ENCODE data around the gene USP43. TPM values are rescaled to one million over a fixed set of nuclear protein-coding genes. Genes with fewer than 3 reads are reported as not detected.
"Not testable (repeated sequence)": the region's sequence is repeated elsewhere in the genome, so short reads cannot be mapped to it uniquely, and the experiment has no call there.

USP43 gene
- 2.1 and 2.9 TPM in 2 replicates for total RNA-seq (2014; rRNA removed; shearing (Covaris generic))

GRCh38 chr17:9644910-9645751, at the start of gene USP43:
Gene USP43, plus strand, starts transcription at chr17:9645517. Its CDS starts 116 bp downstream, at chr17:9645633.
- Histone ChIP-seq H3K36me3 (no peaks in the 10 kb centered on the region), H3K4me1 (replicated peaks) (peaks cover 42% of the 10 kb centered on the region), H3K27me3 (replicated peaks) (no peaks in the 10 kb centered on the region), H3K27ac (peak within 1 kb of the TSS; percentile 57), H3K9me3 (replicated peaks) (0 out of 2 replicates have a peak, but pooled peaks cover 3% of the 10 kb centered on the region), H3K4me3 (peak within 1 kb of the TSS; percentile 83)
- DNase-seq (ENCODE audit: low read depth in 1 of 2, low spot score in 2 of 2) = peak; percentile 51 to 68

GRCh38 chr17:9597638-9598037, 47.7 kb upstream of the USP43 start:
- H3K27ac ChIP-seq; H3K4me1 ChIP-seq (replicated peaks); H3K36me3 ChIP-seq; H3K9me3 ChIP-seq (replicated peaks); H3K4me3 ChIP-seq; DNase-seq (ENCODE audit: low read depth in 1 of 2, low spot score in 2 of 2); H3K27me3 ChIP-seq (replicated peaks): not testable (repeated sequence)

GRCh38 chr17:9598661-9599060, 46.7 kb upstream of the USP43 start:
- Histone ChIP-seq H3K4me1 (replicated peaks) (no peaks in the 10 kb centered on the region), H3K27ac (no peak overlapping the region), H3K4me3 (no peak overlapping the region), H3K27me3 (replicated peaks) (no peaks in the 10 kb centered on the region), H3K9me3 (replicated peaks) (no peaks in the 10 kb centered on the region), H3K36me3 (no peaks in the 10 kb centered on the region)
- no peak for DNase-seq (ENCODE audit: low read depth in 1 of 2, low spot score in 2 of 2)

- H3K4me3 ChIP-seq; H3K36me3 ChIP-seq; H3K27me3 ChIP-seq (replicated peaks); H3K4me1 ChIP-seq (replicated peaks); DNase-seq (ENCODE audit: low read depth in 1 of 2, low spot score in 2 of 2); H3K27ac ChIP-seq; H3K9me3 ChIP-seq (replicated peaks): not testable (repeated sequence)
Observed at GRCh38 chr17:9604583-9604982, 40.7 kb upstream of the USP43 start.

DNA sequence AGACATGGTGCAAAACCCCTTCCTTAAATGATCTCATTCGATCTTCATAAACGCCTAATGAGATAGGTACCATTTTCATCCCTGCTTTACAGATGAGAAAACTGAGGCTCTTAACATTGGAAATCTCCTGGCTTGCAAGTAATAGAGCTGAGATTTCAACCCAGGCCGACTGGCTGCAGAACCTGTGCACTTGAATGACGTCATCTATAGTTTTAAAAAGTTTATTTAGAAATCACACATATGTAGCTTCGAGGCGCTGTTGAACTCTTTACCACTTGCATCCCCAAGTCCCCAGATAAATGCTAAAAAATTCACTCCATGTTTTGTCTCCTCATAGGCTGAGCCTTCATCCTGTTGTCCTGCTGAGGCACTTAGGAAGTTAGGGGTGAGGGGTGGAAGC, 38.9 kb upstream of the USP43 start:
- DNase-seq (ENCODE audit: low read depth in 1 of 2, low spot score in 2 of 2) = no peak
- Histone ChIP-seq H3K27me3 (replicated peaks) (no peaks in the 10 kb centered on the region), H3K4me3 (no peak overlapping the region), H3K27ac (no peak overlapping the region), H3K4me1 (replicated peaks) (no peaks in the 10 kb centered on the region), H3K36me3 (no peaks in the 10 kb centered on the region), H3K9me3 (replicated peaks) (no peaks in the 10 kb centered on the region)

DNA sequence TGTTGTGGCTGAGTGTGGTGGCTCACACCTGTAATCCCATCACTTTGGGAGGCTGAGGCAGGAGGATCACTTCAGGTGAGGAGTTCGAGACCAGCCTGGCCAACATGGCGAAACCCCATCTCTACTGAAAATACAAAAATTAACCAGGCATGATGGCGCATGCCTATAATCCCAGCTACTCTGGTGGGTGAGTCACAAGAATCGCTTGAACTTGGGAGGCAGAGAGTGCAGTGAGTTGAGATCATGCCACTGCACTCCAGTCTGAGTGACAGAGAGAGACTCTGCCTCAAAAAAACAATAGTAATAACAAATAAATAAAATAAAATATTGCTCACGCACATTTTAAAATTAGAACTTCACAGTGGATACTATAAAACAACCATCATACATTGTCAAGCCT, 38.3 kb upstream of the USP43 start:
- H3K27ac ChIP-seq; H3K4me1 ChIP-seq (replicated peaks); DNase-seq (ENCODE audit: low read depth in 1 of 2, low spot score in 2 of 2); H3K36me3 ChIP-seq; H3K9me3 ChIP-seq (replicated peaks); H3K27me3 ChIP-seq (replicated peaks); H3K4me3 ChIP-seq: not testable (repeated sequence)

DNA sequence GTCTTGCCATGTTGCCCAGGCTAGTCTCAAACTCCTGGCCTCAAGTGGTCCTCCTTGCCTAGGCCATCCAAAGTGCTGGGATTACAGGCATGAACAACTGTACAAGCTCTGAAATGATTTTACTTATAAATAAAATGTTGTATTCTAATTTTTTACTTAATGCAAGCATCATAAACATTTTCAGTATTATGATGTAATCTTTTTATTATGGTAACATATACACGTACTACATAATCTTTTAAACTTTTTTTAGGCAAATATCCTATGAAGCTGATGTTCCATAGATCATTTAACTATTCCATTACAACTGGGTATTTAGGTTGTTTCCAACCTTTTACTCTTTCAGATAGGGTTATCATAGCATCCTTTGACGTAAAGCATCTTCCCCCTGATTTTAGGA, 33.8 kb upstream of the USP43 start:
- Histone ChIP-seq H3K27me3 (replicated peaks) (no peaks in the 10 kb centered on the region), H3K4me3 (no peak overlapping the region), H3K4me1 (replicated peaks) (no peaks in the 10 kb centered on the region), H3K9me3 (replicated peaks) (no peaks in the 10 kb centered on the region), H3K27ac (no peak overlapping the region), H3K36me3 (no peaks in the 10 kb centered on the region)
- DNase-seq (ENCODE audit: low read depth in 1 of 2, low spot score in 2 of 2) = no peak

DNA sequence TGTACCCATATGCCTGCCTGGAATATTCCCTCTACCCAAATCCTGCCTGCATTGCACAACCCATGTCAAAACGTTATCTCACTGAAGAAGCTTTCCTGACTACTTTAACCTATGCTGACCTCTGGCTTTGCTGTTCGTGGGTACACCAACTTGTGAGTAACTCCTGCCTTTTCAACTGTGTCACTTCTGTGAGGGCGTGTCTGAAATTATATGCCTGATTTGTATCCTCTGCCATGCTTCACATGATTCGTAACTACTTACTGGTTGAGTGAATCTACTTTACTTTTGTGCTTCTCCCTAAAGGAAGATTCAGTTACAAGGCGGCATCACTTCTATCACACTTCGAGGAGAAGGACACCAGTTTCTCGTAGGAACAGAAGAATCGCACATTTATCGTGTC, 33.3 kb upstream of the USP43 start:
- Histone ChIP-seq H3K9me3 (replicated peaks) (no peaks in the 10 kb centered on the region), H3K36me3 (no peaks in the 10 kb centered on the region), H3K4me1 (replicated peaks) (no peaks in the 10 kb centered on the region), H3K27ac (no peak overlapping the region), H3K27me3 (replicated peaks) (no peaks in the 10 kb centered on the region), H3K4me3 (no peak overlapping the region)
- DNase-seq (ENCODE audit: low read depth in 1 of 2, low spot score in 2 of 2) = no peak

DNA sequence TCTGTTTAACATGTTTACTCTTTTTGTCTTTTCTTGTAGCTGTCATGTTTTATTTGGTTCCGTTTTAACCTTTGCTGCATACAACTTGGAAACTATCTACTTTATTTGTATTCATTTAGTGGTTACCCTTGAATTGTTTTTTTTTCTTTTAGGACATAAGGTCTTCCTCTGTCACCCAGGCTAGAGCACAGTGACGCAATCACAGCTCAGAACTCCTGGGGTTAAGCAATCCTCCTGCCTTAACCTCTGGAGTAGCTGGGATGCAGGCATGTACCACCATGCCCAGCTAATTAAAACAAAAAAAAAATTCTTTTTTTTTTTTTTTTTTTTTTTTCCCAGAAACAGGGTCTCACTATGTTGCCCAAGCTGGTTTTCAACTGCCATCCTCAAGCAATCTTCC, 29.8 kb upstream of the USP43 start:
- no peaks in the 10 kb centered on the region for H3K9me3 ChIP-seq (replicated peaks)
- H3K36me3 ChIP-seq = no peaks in the 10 kb centered on the region
- no peak for DNase-seq (ENCODE audit: low read depth in 1 of 2, low spot score in 2 of 2)
- H3K27me3 ChIP-seq (replicated peaks) = no peaks in the 10 kb centered on the region
- H3K4me1 ChIP-seq (replicated peaks) = no peaks in the 10 kb centered on the region
- H3K4me3 ChIP-seq = no peak overlapping the region
- no peak overlapping the region for H3K27ac ChIP-seq

GRCh38 chr17:9622961-9623360, 22.4 kb upstream of the USP43 start:
- H3K4me1 ChIP-seq (replicated peaks) = no peaks in the 10 kb centered on the region
- no peaks in the 10 kb centered on the region for H3K27me3 ChIP-seq (replicated peaks)
- no peak overlapping the region for H3K4me3 ChIP-seq
- H3K9me3 ChIP-seq (replicated peaks) = no peaks in the 10 kb centered on the region
- no peaks in the 10 kb centered on the region for H3K36me3 ChIP-seq
- DNase-seq (ENCODE audit: low read depth in 1 of 2, low spot score in 2 of 2) = no peak
- no peak overlapping the region for H3K27ac ChIP-seq

- no peaks in the 10 kb centered on the region for H3K27me3 ChIP-seq (replicated peaks)
- H3K27ac ChIP-seq = no peak overlapping the region
- H3K4me1 ChIP-seq (replicated peaks) = no peaks in the 10 kb centered on the region
- no peak for DNase-seq (ENCODE audit: low read depth in 1 of 2, low spot score in 2 of 2)
- H3K36me3 ChIP-seq = no peaks in the 10 kb centered on the region
- no peak overlapping the region for H3K4me3 ChIP-seq
- no peaks in the 10 kb centered on the region for H3K9me3 ChIP-seq (replicated peaks)
Observed at GRCh38 chr17:9628509-9628908, 16.8 kb upstream of the USP43 start.

DNA sequence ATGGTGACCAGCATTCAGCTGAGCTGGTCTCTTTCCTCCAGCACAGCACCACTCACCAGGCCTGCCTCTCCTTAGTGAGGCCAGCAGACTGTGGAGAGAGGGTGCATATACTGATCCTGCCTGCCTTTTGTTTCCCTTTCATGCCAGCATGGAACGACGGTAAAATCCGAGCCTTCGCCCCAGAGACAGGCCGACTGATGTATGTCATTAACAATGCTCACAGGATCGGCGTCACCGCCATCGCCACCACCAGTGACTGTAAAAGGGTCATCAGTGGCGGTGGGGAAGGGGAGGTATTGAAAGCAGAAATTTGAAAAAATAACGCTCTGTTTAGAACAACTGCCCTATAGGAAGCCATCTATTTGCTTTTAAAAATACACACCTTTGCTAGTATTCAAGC, 12.6 kb upstream of the USP43 start:
- H3K4me3 ChIP-seq = no peak overlapping the region
- no peak overlapping the region for H3K27ac ChIP-seq
- DNase-seq (ENCODE audit: low read depth in 1 of 2, low spot score in 2 of 2) = no peak
- no peaks in the 10 kb centered on the region for H3K9me3 ChIP-seq (replicated peaks)
- no peaks in the 10 kb centered on the region for H3K27me3 ChIP-seq (replicated peaks)
- H3K4me1 ChIP-seq (replicated peaks) = no peaks in the 10 kb centered on the region
- H3K36me3 ChIP-seq = no peaks in the 10 kb centered on the region

DNA sequence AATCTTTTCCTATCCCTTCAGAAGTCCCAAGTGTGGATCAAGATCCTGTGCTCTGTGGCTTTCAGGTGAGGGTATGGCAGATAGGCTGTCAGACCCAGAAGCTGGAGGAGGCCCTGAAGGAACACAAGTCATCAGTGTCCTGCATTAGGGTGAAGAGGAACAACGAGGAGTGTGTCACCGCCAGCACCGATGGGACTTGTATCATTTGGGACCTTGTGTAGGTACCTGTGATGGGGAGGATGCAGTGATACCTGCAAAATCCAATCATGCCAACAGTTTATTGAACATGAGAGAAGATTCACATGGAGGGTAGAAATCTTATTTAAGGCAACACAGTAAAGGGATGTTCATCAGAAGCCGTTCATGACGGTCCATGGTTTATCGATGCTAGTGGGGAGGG, 10.0 kb upstream of the USP43 start:
- H3K36me3 ChIP-seq = no peaks in the 10 kb centered on the region
- no peaks in the 10 kb centered on the region for H3K9me3 ChIP-seq (replicated peaks)
- no peaks in the 10 kb centered on the region for H3K4me1 ChIP-seq (replicated peaks)
- H3K27ac ChIP-seq = no peak overlapping the region
- H3K27me3 ChIP-seq (replicated peaks) = no peaks in the 10 kb centered on the region
- DNase-seq (ENCODE audit: low read depth in 1 of 2, low spot score in 2 of 2) = no peak
- no peak overlapping the region for H3K4me3 ChIP-seq

- no peak overlapping the region for H3K4me3 ChIP-seq
- no peak for DNase-seq (ENCODE audit: low read depth in 1 of 2, low spot score in 2 of 2)
- no peaks in the 10 kb centered on the region for H3K27me3 ChIP-seq (replicated peaks)
- no peak overlapping the region for H3K27ac ChIP-seq
- H3K9me3 ChIP-seq (replicated peaks) = no peaks in the 10 kb centered on the region
- no peaks in the 10 kb centered on the region for H3K4me1 ChIP-seq (replicated peaks)
- no peaks in the 10 kb centered on the region for H3K36me3 ChIP-seq
Observed at GRCh38 chr17:9636501-9636900, 8.8 kb upstream of the USP43 start.

- H3K27ac ChIP-seq; H3K4me3 ChIP-seq; DNase-seq (ENCODE audit: low read depth in 1 of 2, low spot score in 2 of 2); H3K27me3 ChIP-seq (replicated peaks); H3K9me3 ChIP-seq (replicated peaks); H3K36me3 ChIP-seq: not testable (repeated sequence)
- H3K4me1 ChIP-seq (replicated peaks) = peaks cover 17% of the 10 kb centered on the region
Observed at GRCh38 chr17:9640388-9640787, 4.9 kb upstream of the USP43 start.

Data from SJSA1 (cell line).